HFF-Myc (cell line): ENCODE data around the gene IFT80.

Experiments used
- DNase-seq: peaks from one replicate; pipeline ENCODE4 v3.0.0-alpha.2; 2011; ENCODE audit warnings: low read depth; ENCODE audit errors: extremely low read depth
- H3K4me3 ChIP-seq: replicated peaks from 2 replicates; pipeline ENCODE4 v1.5.1; 2011; ENCODE audit warnings: low read depth, mild to moderate bottlenecking, control low read depth, low read length
- TF ChIP-seq, protein P1 (sequence below): IDR thresholded peaks from 2 replicates; pipeline ENCODE4 v1.5.1; 2012; ENCODE audit warnings: mild to moderate bottlenecking, low read depth, low read length, control low read depth; ENCODE audit errors: missing control alignments

IFT80 gene

DNA sequence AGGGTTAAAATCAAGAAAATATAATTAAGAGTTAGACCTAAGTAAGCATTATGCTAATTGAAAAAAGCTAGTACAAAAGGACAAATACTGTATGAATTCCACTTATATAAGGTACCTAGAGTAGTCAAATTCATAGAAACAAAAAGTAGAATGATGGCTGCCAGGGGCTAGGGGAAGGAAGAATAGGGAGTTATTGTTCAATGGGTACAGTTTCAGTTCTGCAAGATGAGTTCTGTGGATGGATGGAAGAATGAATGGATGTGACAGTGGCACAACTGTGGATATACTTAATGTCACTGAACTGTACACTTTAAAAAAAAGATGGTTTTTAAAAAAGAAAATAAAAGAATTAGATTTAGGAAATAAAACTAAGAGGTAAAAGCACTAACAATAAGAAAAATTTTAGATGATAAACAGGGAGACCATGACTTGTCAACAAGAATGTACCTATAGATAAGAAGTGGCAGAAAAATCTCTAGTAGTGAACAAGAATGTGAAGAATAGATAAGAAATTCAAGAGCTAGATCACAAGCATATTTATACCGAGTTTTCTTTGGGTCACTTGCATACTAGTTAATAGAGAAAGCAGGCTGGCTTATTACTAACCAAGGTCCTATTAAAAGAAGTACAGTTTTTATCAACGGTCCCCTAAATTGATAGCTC, 5.5 kb downstream of the IFT80 start:
- no peak overlapping the region for H3K4me3 ChIP-seq
- TF ChIP-seq, protein P1, sequence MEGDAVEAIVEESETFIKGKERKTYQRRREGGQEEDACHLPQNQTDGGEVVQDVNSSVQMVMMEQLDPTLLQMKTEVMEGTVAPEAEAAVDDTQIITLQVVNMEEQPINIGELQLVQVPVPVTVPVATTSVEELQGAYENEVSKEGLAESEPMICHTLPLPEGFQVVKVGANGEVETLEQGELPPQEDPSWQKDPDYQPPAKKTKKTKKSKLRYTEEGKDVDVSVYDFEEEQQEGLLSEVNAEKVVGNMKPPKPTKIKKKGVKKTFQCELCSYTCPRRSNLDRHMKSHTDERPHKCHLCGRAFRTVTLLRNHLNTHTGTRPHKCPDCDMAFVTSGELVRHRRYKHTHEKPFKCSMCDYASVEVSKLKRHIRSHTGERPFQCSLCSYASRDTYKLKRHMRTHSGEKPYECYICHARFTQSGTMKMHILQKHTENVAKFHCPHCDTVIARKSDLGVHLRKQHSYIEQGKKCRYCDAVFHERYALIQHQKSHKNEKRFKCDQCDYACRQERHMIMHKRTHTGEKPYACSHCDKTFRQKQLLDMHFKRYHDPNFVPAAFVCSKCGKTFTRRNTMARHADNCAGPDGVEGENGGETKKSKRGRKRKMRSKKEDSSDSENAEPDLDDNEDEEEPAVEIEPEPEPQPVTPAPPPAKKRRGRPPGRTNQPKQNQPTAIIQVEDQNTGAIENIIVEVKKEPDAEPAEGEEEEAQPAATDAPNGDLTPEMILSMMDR: no peak
- DNase-seq: no peak

DNA sequence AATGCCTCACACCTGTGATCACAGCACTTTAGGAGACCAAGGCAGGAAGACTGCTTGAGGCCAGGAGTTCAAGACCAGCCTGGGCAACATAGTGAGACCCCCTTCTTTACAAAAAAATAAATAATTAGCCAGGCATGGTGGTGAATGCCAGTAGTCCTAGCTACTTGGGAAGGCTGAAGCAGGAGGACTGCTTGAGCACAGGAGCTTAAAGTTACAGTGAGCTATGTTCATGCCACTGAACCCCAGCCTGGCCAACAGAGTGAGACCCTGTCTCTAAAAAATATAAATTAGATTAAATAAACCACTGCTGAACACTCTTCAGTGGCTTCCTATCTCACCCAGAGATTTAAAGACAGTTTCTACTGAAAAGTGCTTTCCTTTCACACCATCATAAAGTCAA, 6.2 kb downstream of the IFT80 start:
- TF ChIP-seq, protein P1: no peak

DNA sequence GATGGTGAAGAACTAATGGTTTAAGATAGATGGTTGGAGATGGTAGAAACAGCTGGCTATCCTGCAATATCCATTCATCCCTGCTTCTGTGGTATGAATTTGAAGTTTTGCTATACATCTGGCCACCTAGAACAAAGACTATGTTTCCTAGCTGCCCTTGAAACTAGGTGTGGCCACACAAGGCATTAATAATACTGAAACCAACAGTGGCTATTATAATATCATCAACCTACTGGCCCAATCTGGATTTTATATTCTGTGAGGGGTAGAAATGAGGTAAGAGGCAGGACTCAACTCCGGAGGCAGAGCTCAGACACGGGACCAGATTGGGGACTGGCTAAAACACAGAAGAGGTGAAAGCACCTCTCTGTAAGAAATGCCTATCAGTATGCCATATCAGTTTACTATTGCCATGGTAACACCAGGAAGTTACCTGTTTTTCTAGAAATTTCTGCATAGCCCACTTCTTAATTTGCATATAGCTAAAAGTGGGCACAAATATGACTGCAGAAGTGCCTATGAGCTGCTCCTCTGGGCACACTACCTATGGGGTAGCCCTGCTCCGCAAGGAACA, 8.4 kb downstream of the IFT80 start:
- no peak overlapping the region for H3K4me3 ChIP-seq
- TF ChIP-seq, protein P1: no peak
- no peak for DNase-seq

More for the DNA sequence above, 6.2 kb downstream of the IFT80 start:
- H3K4me3 ChIP-seq: no peak overlapping the region
- DNase-seq: no peak

DNA sequence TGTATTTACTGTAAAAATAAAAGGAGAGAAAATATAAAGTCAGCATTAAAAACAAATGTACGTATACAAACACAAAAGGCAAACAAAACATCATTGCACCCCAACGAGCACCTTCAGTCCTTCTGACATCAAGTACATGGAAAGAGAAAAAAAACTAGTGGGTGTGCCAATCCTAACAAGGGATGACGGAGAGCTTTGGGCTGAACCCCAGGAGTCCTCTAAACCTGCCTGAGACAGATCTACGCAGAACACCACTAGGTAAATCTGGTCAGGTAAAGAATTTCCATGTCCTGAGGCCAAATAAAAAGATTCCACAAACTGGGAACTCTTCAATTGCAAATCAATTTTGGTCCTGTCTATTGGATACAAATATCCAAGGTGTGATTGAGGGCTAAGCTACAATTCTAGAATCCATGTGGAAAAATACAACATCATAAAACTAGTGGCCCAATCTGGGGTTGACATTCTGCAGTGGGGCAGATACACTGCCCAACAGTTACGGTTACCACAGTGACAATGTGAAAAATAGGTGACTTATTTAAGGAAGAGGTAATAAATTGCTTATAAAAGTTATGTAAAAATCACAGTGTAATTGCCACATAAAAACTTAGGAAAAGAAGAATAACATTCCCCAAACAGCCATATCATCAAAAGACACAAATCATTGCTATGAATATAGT, 14.2 kb downstream of the IFT80 start:
- no peak for DNase-seq
- H3K4me3 ChIP-seq: no peak overlapping the region
- TF ChIP-seq, protein P1: no peak

DNA sequence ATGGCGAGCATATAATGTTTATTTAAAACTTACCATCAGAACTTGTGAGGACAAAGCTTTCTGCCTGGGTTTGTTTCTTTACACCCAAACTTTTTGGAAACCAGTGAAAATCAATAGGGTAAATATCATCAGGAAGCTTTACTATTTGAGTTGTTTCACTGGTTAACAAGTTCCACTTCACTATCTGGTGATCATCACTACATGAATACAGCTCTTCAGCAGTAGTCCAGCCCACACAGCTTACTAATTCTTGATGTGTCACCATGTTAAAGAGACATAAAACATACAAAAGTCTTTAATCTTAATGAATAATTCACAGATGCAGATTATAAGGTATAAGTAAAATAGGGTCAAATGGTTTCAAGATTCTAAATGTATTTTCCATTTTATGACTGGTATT, 17.6 kb downstream of the IFT80 start:
- DNase-seq: no peak
- TF ChIP-seq, protein P1: no peak
- no peak overlapping the region for H3K4me3 ChIP-seq

DNA sequence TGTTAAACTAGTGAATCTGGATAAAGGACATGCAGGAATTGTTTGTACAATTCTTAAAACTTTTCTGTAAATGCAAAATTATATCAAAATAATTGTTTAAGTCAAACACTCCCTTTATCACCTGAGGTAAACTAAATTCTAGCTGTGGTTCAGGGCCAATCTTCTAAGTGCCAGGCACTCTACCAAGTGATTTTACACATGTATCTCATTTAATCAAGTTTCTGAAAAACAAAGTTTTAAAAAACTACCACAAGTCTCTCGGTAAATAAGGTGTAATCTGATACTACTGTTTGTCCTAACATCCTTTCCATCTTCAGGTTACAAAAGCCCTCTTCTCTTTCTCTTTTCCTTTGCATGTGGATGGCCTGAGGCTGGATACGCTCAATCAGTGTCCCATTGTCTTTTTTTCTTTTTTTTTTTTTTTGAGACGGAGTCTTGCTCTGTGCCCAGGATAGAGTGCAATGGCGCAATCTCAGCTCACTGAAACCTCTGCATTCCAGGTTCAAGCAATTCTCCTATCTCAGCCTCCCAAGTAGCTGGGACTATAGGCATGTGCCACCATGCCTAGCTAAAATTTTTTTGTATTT, 19.3 kb downstream of the IFT80 start:
- DNase-seq: no peak
- TF ChIP-seq, protein P1: no peak
- no peak overlapping the region for H3K4me3 ChIP-seq
